HG03025 (cell line): Measurements from ENCODE around the gene PRSS38.

Source experiments
- ATAC-seq: cut with Tn5 transposase; IDR thresholded peaks from one replicate; pipeline ENCODE4 v1.9.1; 2021; ENCODE audit warnings: mild to moderate bottlenecking, moderate library complexity; ENCODE audit not compliant: unreplicated experiment, low FRiP score

PRSS38 gene

DNA sequence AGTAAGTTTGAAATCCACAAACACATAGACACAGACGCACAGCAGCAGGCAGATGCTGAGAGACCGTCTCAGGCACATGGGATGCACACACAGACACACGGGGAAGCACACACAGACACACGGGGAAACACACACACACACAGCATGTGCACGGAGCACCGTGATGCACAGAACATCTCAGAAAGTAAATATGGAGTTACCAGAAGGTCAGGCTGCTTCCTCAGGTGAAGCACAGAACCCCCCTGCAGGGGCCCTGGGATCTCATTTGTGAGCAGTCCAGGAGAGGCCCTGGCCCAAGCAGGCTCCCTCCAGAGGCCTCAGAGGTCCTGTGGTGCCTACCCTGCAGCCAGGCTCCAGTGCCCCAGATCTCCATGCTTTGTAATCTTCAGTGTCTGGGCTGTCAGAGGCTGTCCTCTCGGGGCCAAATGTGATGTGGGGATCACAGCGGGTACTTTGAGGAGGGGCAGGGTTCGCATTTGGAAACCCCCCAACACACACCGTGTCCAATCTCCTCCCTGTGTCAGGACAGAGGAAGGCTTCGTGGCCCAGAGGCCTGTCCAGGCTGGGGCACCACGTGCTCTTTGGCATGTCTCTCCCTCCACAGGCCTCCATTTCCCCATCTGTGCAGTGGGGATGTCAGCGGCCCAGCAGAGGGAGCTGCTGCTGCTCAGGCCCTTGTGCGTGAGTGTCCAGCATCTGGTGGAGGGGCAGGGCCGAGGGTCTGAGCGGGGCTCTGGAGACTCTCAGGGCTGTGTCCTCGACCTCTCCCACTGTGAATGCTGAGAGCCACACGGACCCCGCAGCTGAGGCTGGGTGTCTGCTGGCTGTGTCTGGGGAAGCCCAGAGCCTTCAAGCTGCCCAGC, 23.0 kb upstream of the PRSS38 start:
- no peak for ATAC-seq

DNA sequence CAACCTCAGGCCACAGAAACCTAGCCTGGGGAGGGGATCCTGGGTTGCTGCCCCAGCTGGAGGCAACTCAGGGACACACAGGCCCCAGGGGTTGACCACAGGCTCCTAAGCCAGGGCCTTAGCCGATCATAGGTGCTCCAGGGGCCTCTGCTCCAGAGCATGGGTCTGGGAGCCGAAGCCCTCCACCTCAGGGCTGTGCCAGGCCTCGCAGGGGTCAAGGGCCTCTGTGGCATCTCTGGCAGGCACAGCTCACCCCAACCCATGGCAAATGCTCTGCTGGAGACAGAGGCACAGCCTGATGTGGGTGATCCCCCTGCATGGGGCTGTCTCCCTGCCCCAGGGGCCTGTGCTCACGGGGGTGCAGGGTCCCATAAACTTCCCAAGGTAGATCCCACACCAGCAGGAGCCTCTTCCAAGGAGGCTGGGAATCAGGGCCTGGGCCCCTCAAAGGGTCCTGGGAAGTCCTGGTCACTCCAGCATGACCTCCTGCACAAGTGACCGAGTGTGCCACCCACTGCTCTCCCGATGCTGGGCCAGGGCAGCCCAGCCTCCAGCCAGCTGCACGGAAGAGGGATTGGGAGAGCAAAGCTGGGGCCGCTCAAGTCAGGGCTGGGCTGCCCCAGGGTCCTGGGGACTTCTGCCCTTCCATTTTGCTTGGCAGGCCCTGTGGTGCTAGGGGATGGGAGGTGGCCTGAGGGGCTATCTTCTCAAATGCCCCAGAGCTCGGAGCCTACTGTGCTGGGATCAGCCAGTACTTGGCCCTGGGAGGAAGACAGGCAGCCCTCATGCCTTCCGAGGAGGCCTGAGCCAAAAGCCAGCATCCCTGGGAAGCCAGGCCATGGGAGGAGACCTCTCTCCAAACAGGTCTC, 22.2 kb upstream of the PRSS38 start:
- no peak for ATAC-seq

DNA sequence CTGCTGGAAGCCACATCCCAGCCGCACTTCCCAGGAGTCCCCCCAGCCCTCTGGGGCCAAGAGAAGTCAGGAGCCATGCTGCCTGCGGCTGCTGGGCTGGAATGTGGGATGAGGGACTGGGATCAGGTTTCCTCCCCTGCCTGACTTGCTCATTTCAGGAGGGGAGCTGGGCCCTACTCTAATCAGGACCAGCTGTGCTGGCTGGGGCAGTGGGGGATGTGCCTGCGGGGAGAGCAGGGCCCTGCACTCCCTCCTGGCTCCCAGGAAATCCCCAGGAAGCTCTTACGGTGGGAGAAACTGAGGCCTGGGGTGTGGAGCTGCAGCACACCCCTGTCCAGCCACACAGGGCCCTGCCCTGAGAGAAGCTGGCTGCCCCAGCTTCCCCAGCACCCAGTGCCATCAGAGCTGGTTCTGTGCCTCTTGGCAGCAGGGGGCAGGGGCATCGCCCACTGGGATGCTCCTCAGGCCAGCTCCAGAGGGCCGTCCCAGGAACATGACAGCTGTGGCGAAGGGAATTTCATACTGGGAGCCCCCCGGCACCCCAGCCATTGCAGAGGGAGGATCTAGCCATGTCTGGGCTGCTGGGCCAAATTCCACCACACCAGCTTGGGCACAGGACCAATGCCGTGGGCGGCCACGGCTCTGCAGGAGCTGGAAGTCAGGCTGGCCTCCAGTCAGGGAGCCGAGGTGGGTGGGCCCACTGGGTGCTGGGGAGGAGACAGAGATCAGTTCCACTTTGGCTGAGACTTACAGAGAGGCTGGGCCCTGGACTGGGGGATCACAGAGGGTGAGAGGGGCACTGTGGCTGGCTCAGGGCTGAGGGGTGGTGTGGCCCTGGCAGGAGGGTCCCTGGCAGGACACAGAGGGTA, 21.3 kb upstream of the PRSS38 start:
- ATAC-seq: no peak

- no peak for ATAC-seq
Measured at GRCh38 chr1:227794817-227795192, 20.7 kb upstream of the PRSS38 start.

DNA sequence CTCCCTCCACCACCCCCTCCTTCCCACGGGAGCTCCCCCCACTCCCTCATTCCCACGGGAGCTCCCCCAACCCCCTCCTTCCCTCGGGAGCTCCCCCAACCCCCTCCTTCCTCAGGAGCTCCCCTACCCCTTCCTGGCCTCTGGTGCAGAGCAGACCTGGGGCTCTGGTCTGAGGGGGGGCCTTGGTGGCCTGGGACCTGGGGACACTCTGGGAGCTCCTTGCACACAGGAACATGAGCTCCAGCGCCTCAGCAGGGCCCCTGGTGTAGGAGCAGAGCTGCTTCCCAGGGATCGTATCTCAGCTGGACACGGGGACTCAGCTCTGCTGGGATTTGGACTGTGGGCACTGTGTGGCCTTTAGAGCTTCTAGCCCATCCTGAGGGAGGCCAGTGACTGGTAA, 19.7 kb upstream of the PRSS38 start:
- ATAC-seq: no peak

DNA sequence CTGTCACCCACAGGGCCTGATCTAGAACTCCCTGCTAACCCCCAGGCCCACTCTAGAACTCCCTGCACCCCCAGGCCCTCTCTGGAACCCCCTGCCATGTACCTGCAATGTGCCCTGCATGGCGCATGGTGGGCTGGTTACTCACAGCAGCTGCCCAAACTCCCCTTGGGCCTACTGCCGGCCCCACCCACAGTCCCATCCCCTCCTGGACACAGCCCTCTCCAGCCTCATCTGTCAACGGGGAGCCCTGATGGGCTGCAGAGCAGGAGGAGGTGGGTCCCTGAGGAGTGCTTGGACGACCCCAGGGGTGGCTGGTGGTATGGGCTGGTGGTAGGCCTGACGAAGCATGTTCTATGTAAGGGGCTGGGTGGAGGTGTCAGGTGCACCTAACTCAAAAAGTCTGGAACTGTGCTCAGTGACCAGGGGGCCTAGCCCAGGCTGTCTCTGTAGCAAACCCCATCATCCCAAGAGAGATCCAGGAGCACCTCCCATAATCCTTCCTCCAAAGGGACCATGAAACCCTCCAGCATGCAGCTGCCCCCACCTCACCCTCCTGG, 19.0 kb upstream of the PRSS38 start:
- ATAC-seq: no peak

- ATAC-seq: no peak
Measured at GRCh38 chr1:227797144-227797543, 18.3 kb upstream of the PRSS38 start.

- ATAC-seq: no peak
Measured at GRCh38 chr1:227797625-227798024, 17.9 kb upstream of the PRSS38 start.

- no peak for ATAC-seq
Measured at GRCh38 chr1:227798078-227798802, 17.2 kb upstream of the PRSS38 start.

DNA sequence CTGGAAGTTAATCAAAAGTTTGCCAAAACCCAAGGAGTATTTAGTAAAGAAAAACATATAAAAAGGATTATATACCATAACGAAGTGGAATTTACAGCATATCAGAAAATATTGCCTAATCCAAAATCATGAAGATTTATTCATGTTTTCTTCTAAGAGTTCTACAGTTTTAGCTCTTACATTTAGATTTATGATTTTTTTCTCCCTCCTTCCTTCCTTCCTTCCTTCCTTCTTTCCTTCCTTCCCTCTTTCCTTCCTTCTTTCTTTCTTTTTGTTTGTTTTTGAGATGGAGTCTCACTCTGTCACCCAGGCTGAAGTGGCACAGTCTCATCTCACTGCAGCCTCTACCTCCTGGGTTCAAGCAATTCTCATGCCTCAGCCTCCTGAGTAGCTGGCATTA, 15.7 kb upstream of the PRSS38 start:
- ATAC-seq: no peak

DNA sequence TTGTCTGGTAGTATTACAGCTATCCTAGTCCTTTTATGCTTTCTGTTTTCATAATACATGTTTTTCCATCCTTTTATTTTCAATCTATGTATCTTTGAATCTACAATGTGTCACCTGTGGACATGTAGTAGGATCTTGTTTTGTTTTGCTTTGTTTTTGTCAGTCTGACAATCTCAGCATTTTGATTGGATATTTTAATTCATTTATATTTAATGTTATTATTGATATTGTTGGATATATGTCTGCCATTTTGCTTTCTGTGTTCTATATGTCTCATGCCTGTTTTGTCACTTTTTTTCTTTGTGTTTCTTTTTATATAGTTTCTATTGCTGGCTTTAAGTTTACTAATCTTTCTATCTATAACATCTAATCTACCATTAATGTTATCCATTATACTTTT, 11.5 kb upstream of the PRSS38 start:
- ATAC-seq: no peak

DNA sequence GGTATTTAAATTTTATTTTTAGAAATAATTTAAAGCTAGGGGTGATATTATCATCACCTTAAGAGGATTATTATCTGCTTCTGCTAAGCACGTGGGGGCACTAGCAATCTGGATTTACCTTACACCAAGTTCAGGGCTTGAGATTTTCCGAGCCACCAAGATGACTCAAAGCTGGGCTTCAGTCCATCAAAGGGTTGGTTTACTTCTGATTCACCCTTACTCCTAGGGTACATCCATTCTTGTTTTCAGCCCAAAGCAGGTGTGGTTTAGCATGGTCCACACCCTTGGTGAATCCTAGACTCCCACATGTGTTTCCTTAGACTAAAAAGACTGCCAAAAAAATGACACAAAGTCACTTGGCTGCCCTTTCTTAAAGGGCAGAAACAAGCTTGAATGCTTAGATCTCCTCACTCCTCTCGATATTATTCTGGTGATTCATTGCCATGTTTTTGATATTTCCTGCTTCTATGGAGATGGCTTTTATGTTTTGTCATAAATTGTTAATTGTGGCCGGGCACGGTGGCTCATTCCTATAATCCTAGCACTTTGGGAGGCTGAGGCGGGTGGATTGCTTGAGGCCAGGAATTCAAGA, 9.8 kb upstream of the PRSS38 start:
- no peak for ATAC-seq

GRCh38 chr1:227808566-227808965, 6.9 kb upstream of the PRSS38 start:
- no peak for ATAC-seq

GRCh38 chr1:227809026-227809425, 6.4 kb upstream of the PRSS38 start:
- no peak for ATAC-seq

DNA sequence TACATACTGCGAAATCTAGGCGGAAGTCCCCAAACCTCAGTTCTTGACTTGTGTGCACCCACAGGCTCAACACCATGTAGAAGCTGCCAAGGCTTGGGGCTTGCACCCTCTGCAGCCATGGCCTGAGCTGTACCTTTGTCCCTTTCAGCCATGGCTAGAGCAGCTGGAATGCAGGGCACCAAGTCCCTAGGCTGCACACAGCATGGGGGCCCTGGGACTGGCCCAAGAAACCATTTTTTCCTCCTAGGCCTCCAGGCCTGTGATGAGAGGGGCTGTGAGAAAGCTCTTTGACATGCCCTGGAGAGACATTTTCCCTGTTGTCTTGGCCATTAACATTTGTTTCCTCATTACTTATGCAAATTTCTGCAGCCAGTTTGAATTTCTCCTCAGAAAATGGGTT, 1.5 kb upstream of the PRSS38 start:
- no peak for ATAC-seq

GRCh38 chr1:227816750-227817446, 1.4 kb downstream of the PRSS38 start:
- ATAC-seq: no peak

GRCh38 chr1:227823537-227823936, 8.1 kb downstream of the PRSS38 start:
- ATAC-seq: no peak

DNA sequence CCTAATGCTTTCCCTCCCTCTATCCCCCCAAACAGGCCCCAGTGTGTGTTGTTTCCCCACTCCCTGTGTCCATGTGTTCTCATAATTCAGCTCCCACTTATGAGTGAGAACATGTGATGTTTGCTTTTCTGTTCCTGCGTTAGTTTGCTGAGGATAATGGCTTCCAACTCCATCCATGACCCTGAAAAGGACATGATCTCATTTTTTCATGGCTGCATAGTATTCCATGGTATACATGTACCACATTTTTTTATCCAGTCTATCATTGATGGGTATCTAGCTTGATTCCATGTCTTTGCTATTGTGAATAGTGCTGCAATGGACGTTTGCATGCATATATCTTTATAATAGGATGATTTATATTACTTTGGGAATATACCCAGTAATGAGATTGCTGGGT, 8.7 kb downstream of the PRSS38 start:
- no peak for ATAC-seq

- ATAC-seq: no peak
Measured at GRCh38 chr1:227828786-227829185, 13.3 kb downstream of the PRSS38 start.
